Measurements from ENCODE around the gene OARD1.
"Not testable (repeated sequence)": the region's sequence is repeated elsewhere in the genome, so short reads cannot be mapped to it uniquely, and the experiment has no call there.

The OARD1 gene

GRCh38 chr6:41028561-41029412 lies 43.4 kb downstream of the OARD1 start:
- Histone ChIP-seq H3K4me3 (ENCODE audit: insufficient read depth, low read depth, low read length, poor library complexity, severe bottlenecking) (peak overlapping the region; percentile 68), H3K4me1 (ENCODE audit: control insufficient read depth, insufficient read depth, low read length, poor library complexity, severe bottlenecking) (peaks cover 18% of the 10 kb centered on the region), H3K36me3 (ENCODE audit: control insufficient read depth, insufficient read depth, low read length) (no peaks in the 10 kb centered on the region), H3K27ac (ENCODE audit: insufficient read depth, low read length, poor library complexity, severe bottlenecking) (no peak overlapping the region), H3K9me3 (ENCODE audit: control insufficient read depth, low read length) (no peaks in the 10 kb centered on the region), H3K27me3 (replicated peaks; ENCODE audit: control insufficient read depth, insufficient read depth, low read length, poor library complexity, severe bottlenecking) (no peaks in the 10 kb centered on the region)
- no peak for DNase-seq

GRCh38 chr6:41027799-41028560 lies 44.2 kb downstream of the OARD1 start:
- H3K27ac ChIP-seq (ENCODE audit: insufficient read depth, low read length, poor library complexity, severe bottlenecking) = no peak overlapping the region
- DNase-seq = peak; percentile 38 to 59 (median 41)
- H3K4me1 ChIP-seq (ENCODE audit: control insufficient read depth, insufficient read depth, low read length, poor library complexity, severe bottlenecking) = peaks cover 18% of the 10 kb centered on the region
- H3K36me3 ChIP-seq (ENCODE audit: control insufficient read depth, insufficient read depth, low read length) = no peaks in the 10 kb centered on the region
- peak overlapping the region; percentile 68 for H3K4me3 ChIP-seq (ENCODE audit: insufficient read depth, low read depth, low read length, poor library complexity, severe bottlenecking)
- H3K27me3 ChIP-seq (replicated peaks; ENCODE audit: control insufficient read depth, insufficient read depth, low read length, poor library complexity, severe bottlenecking) = no peaks in the 10 kb centered on the region
- no peaks in the 10 kb centered on the region for H3K9me3 ChIP-seq (ENCODE audit: control insufficient read depth, low read length)

GRCh38 chr6:41027241-41027640 lies 44.9 kb downstream of the OARD1 start:
- DNase-seq = no peak
- H3K27me3 ChIP-seq (replicated peaks; ENCODE audit: control insufficient read depth, insufficient read depth, low read length, poor library complexity, severe bottlenecking) = no peaks in the 10 kb centered on the region
- H3K9me3 ChIP-seq (ENCODE audit: control insufficient read depth, low read length) = no peaks in the 10 kb centered on the region
- no peak overlapping the region for H3K27ac ChIP-seq (ENCODE audit: insufficient read depth, low read length, poor library complexity, severe bottlenecking)
- H3K4me3 ChIP-seq (ENCODE audit: insufficient read depth, low read depth, low read length, poor library complexity, severe bottlenecking) = peak overlapping the region; percentile 68
- H3K36me3 ChIP-seq (ENCODE audit: control insufficient read depth, insufficient read depth, low read length) = no peaks in the 10 kb centered on the region
- H3K4me1 ChIP-seq (ENCODE audit: control insufficient read depth, insufficient read depth, low read length, poor library complexity, severe bottlenecking) = peaks cover 18% of the 10 kb centered on the region

- H3K4me3 ChIP-seq (ENCODE audit: insufficient read depth, low read depth, low read length, poor library complexity, severe bottlenecking) = no peak overlapping the region
- no peaks in the 10 kb centered on the region for H3K27me3 ChIP-seq (replicated peaks; ENCODE audit: control insufficient read depth, insufficient read depth, low read length, poor library complexity, severe bottlenecking)
- peaks cover 18% of the 10 kb centered on the region for H3K4me1 ChIP-seq (ENCODE audit: control insufficient read depth, insufficient read depth, low read length, poor library complexity, severe bottlenecking)
Measured at GRCh38 chr6:41025966-41026530, 46.1 kb downstream of the OARD1 start.

GRCh38 chr6:41023114-41023513 lies 49.0 kb downstream of the OARD1 start:
- no peak overlapping the region for H3K4me3 ChIP-seq (ENCODE audit: insufficient read depth, low read depth, low read length, poor library complexity, severe bottlenecking)
- H3K4me1 ChIP-seq (ENCODE audit: control insufficient read depth, insufficient read depth, low read length, poor library complexity, severe bottlenecking) = peaks cover 12% of the 10 kb centered on the region
- no peaks in the 10 kb centered on the region for H3K36me3 ChIP-seq (ENCODE audit: control insufficient read depth, insufficient read depth, low read length)
- no peaks in the 10 kb centered on the region for H3K9me3 ChIP-seq (ENCODE audit: control insufficient read depth, low read length)
- H3K27ac ChIP-seq (ENCODE audit: insufficient read depth, low read length, poor library complexity, severe bottlenecking) = no peak overlapping the region
- no peak for DNase-seq
- H3K27me3 ChIP-seq (replicated peaks; ENCODE audit: control insufficient read depth, insufficient read depth, low read length, poor library complexity, severe bottlenecking) = no peaks in the 10 kb centered on the region

More at GRCh38 chr6:41025966-41026530, 46.1 kb downstream of the OARD1 start:
- Histone ChIP-seq H3K9me3 (ENCODE audit: control insufficient read depth, low read length) (no peaks in the 10 kb centered on the region), H3K36me3 (ENCODE audit: control insufficient read depth, insufficient read depth, low read length) (no peaks in the 10 kb centered on the region), H3K27ac (ENCODE audit: insufficient read depth, low read length, poor library complexity, severe bottlenecking) (no peak overlapping the region)
- no peak for DNase-seq

GRCh38 chr6:41022294-41022693 lies 49.9 kb downstream of the OARD1 start:
- Histone ChIP-seq H3K4me3 (ENCODE audit: insufficient read depth, low read depth, low read length, poor library complexity, severe bottlenecking) (no peak overlapping the region), H3K27ac (ENCODE audit: insufficient read depth, low read length, poor library complexity, severe bottlenecking) (no peak overlapping the region)
- no peak for DNase-seq

GRCh38 chr6:41021832-41022231 lies 50.3 kb downstream of the OARD1 start:
- DNase-seq = no peak
- Histone ChIP-seq H3K27me3 (replicated peaks; ENCODE audit: control insufficient read depth, insufficient read depth, low read length, poor library complexity, severe bottlenecking) (no peaks in the 10 kb centered on the region), H3K27ac (ENCODE audit: insufficient read depth, low read length, poor library complexity, severe bottlenecking) (no peak overlapping the region)

More at GRCh38 chr6:41022294-41022693, 49.9 kb downstream of the OARD1 start:
- H3K4me1 ChIP-seq (ENCODE audit: control insufficient read depth, insufficient read depth, low read length, poor library complexity, severe bottlenecking) = peaks cover 3% of the 10 kb centered on the region
- no peaks in the 10 kb centered on the region for H3K9me3 ChIP-seq (ENCODE audit: control insufficient read depth, low read length)
- H3K36me3 ChIP-seq (ENCODE audit: control insufficient read depth, insufficient read depth, low read length) = no peaks in the 10 kb centered on the region
- no peaks in the 10 kb centered on the region for H3K27me3 ChIP-seq (replicated peaks; ENCODE audit: control insufficient read depth, insufficient read depth, low read length, poor library complexity, severe bottlenecking)

GRCh38 chr6:41017663-41018062 lies 54.5 kb downstream of the OARD1 start:
- Histone ChIP-seq H3K27ac (ENCODE audit: insufficient read depth, low read length, poor library complexity, severe bottlenecking) (no peak overlapping the region), H3K36me3 (ENCODE audit: control insufficient read depth, insufficient read depth, low read length) (no peaks in the 10 kb centered on the region), H3K27me3 (replicated peaks; ENCODE audit: control insufficient read depth, insufficient read depth, low read length, poor library complexity, severe bottlenecking) (no peaks in the 10 kb centered on the region), H3K4me3 (ENCODE audit: insufficient read depth, low read depth, low read length, poor library complexity, severe bottlenecking) (no peak overlapping the region), H3K4me1 (ENCODE audit: control insufficient read depth, insufficient read depth, low read length, poor library complexity, severe bottlenecking) (no peaks in the 10 kb centered on the region), H3K9me3 (ENCODE audit: control insufficient read depth, low read length) (no peaks in the 10 kb centered on the region)
- no peak for DNase-seq

More at GRCh38 chr6:41021832-41022231, 50.3 kb downstream of the OARD1 start:
- no peaks in the 10 kb centered on the region for H3K4me1 ChIP-seq (ENCODE audit: control insufficient read depth, insufficient read depth, low read length, poor library complexity, severe bottlenecking)
- no peak overlapping the region for H3K4me3 ChIP-seq (ENCODE audit: insufficient read depth, low read depth, low read length, poor library complexity, severe bottlenecking)
- no peaks in the 10 kb centered on the region for H3K36me3 ChIP-seq (ENCODE audit: control insufficient read depth, insufficient read depth, low read length)
- no peaks in the 10 kb centered on the region for H3K9me3 ChIP-seq (ENCODE audit: control insufficient read depth, low read length)

- not testable (repeated sequence) for DNase-seq; H3K27ac ChIP-seq (ENCODE audit: insufficient read depth, low read length, poor library complexity, severe bottlenecking); H3K4me1 ChIP-seq (ENCODE audit: control insufficient read depth, insufficient read depth, low read length, poor library complexity, severe bottlenecking); H3K36me3 ChIP-seq (ENCODE audit: control insufficient read depth, insufficient read depth, low read length); H3K9me3 ChIP-seq (ENCODE audit: control insufficient read depth, low read length); H3K27me3 ChIP-seq (replicated peaks; ENCODE audit: control insufficient read depth, insufficient read depth, low read length, poor library complexity, severe bottlenecking); H3K4me3 ChIP-seq (ENCODE audit: insufficient read depth, low read depth, low read length, poor library complexity, severe bottlenecking)
Measured at GRCh38 chr6:41015860-41016259, 56.3 kb downstream of the OARD1 start.

GRCh38 chr6:41014780-41015179 lies 57.4 kb downstream of the OARD1 start:
- Histone ChIP-seq H3K4me3 (ENCODE audit: insufficient read depth, low read depth, low read length, poor library complexity, severe bottlenecking) (no peak overlapping the region), H3K36me3 (ENCODE audit: control insufficient read depth, insufficient read depth, low read length) (no peaks in the 10 kb centered on the region), H3K4me1 (ENCODE audit: control insufficient read depth, insufficient read depth, low read length, poor library complexity, severe bottlenecking) (no peaks in the 10 kb centered on the region), H3K9me3 (ENCODE audit: control insufficient read depth, low read length) (no peaks in the 10 kb centered on the region), H3K27me3 (replicated peaks; ENCODE audit: control insufficient read depth, insufficient read depth, low read length, poor library complexity, severe bottlenecking) (no peaks in the 10 kb centered on the region), H3K27ac (ENCODE audit: insufficient read depth, low read length, poor library complexity, severe bottlenecking) (no peak overlapping the region)
- no peak for DNase-seq
